ENCODE results near the gene LY6G6F.

DNA sequence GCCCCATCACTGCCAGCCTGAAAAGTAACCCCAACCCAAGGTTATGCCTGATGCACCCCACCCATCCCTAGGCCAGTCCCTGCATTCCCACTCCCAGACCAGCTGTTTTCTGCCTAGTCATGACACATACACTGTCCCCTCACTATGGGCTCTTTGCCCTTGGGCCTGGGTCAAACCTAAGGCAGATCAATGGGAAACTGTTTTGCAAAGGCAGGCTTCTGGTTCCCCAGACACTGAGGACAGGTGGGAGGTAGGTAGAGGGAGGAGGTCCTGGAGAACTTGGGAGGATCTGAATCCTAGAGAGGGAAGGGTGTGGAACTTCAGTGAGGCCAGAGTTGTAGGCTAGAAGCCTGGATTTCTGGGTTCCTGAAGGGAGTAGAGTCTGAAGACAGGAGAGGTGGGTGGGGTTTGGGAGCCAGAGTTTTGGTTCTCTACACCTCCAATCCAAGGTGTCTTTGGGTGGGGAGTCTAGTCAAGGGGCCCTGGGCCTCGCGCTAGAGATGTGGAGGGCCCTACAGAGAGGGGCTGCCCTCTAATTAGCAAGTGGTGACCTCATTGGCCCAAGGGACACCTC, 27.7 kb downstream of the LY6G6F start:
- TF ChIP-seq FOXA1 (IDR thresholded peaks at IDR 0.05) (no peak), SP1 (IDR thresholded peaks at IDR 0.05) (no peak)

All from HEK293T (cell line).